CD4-positive, alpha-beta T cell (primary cell): ENCODE measurements around the gene GAS2. TPM values are rescaled to one million over a fixed set of nuclear protein-coding genes. Genes with fewer than 3 reads are reported as not detected.

Experiments used
- ATAC-seq: fragments of 200-7000 bp; cut with Tn5 transposase; one replicate; pipeline ENCODE4 v1.10.0; 2022; ENCODE audit warnings: mild to moderate bottlenecking; ENCODE audit not compliant: poor library complexity
- CTCF ChIA-PET: fragments of 350-600 bp; sonication (Branson Sonifier 250); formaldehyde crosslinking; loops from one replicate; lab custom pipeline; 2021; ENCODE audit warnings: antibody characterized with exemption, inconsistent platforms; lab: Charles Lee
- POLR2A ChIA-PET: fragments of 350-600 bp; sonication (Branson Sonifier 250); formaldehyde crosslinking; loops from one replicate; lab custom pipeline; 2021; ENCODE audit warnings: antibody characterized with exemption, inconsistent platforms; lab: Charles Lee
- DNase-seq, 14 experiments: peaks; one replicate each; pipeline ENCODE4 v3.0.0-alpha.2; 2013 to 2020; ENCODE audit warnings: mixed read lengths in 2 of 14
- H3K27ac ChIP-seq, 2 donors: one replicate each; pipeline versions ENCODE4 v1.5.1 to v1.7.0; 2013; ENCODE audit warnings: low read length in 2 of 2, low read depth in 1 of 2, mild to moderate bottlenecking in 1 of 2
- H3K27me3 ChIP-seq, 2 experiments: 1 replicate in 1 of 2; 2 replicates in 1 of 2; pipeline versions ENCODE4 v1.6.1 to v1.7.0; 2013; ENCODE audit warnings: low read length in 2 of 2, control low read depth in 1 of 2, mild to moderate bottlenecking in 1 of 2, moderate library complexity in 1 of 2; ENCODE audit not compliant: insufficient read depth in 2 of 2, control insufficient read depth in 1 of 2
- H3K36me3 ChIP-seq: one replicate; pipeline ENCODE4 v1.6.1; 2013; ENCODE audit warnings: low read length, control low read depth; ENCODE audit not compliant: insufficient read depth
- H3K4me1 ChIP-seq: one replicate; pipeline ENCODE4 v1.6.1; 2013; ENCODE audit warnings: low read length, control low read depth; ENCODE audit not compliant: insufficient read depth
- H3K4me3 ChIP-seq: one replicate; pipeline ENCODE4 v1.5.1; 2013; ENCODE audit warnings: mild to moderate bottlenecking, low read length, moderate library complexity
- H3K9me3 ChIP-seq, 2 experiments: 1 replicate in 1 of 2; 2 replicates in 1 of 2; pipeline versions ENCODE4 v1.6.1 to v1.7.0; 2013; ENCODE audit warnings: low read length in 2 of 2, mild to moderate bottlenecking in 2 of 2, control low read depth in 1 of 2, moderate library complexity in 1 of 2; ENCODE audit not compliant: control insufficient read depth in 1 of 2, insufficient read depth in 1 of 2
- H3K27ac Mint-ChIP-seq: one replicate; pipeline ENCODE4 v1.8.0; 2020; ENCODE audit warnings: mixed read lengths
- H3K27me3 Mint-ChIP-seq: one replicate; pipeline ENCODE4 v1.8.0; 2021; ENCODE audit warnings: mixed read lengths
- H3K36me3 Mint-ChIP-seq: one replicate; pipeline ENCODE4 v1.8.0; 2021; ENCODE audit warnings: low read depth, mixed read lengths
- H3K4me1 Mint-ChIP-seq: one replicate; pipeline ENCODE4 v1.8.0; 2021; ENCODE audit warnings: low read depth, mixed read lengths
- H3K4me3 Mint-ChIP-seq: one replicate; pipeline ENCODE4 v1.8.0; 2020; ENCODE audit warnings: mild to moderate bottlenecking, mixed read lengths
- H3K9me3 Mint-ChIP-seq: one replicate; pipeline ENCODE4 v1.8.0; 2020; ENCODE audit warnings: mixed read lengths
- CTCF ChIP-seq: fragments of 200-600 bp; IDR thresholded peaks from one replicate; pipeline ENCODE4 v1.8.0; 2022; ENCODE audit warnings: antibody characterized with exemption, mild to moderate bottlenecking
- intact Hi-C, 2 experiments: fragments of 100-400 bp; cut with DNase I in 1 of 2; cut with micrococcal nuclease in 1 of 2; formaldehyde crosslinking; loops; one replicate each; pipeline versions ENCODE4 v1.15.1 to v1.9.0; 2023 to 2025; cut with DNase I, micrococcal nuclease
- total RNA-seq, 174 experiments: library from RNA in 2 of 174; stranded (reverse) in 2 of 174; gene quantifications; one replicate each; pipeline ENCODE4 v1.2.3 and lab custom pipeline; 2021 to 2026

The GAS2 gene
- total RNA-seq, 2 experiments from 2014 or later = 2.2 to 2.9 TPM

GRCh38 chr11:22742157-22742613, 75.8 kb downstream of the GAS2 start:
- no peak for TF ChIP-seq CTCF
- CTCF ChIA-PET = no interaction called here
- POLR2A ChIA-PET = no interaction called here

GRCh38 chr11:22749536-22749935, 83.1 kb downstream of the GAS2 start:
- H3K36me3 Mint-ChIP-seq = no peaks in the 10 kb centered on the region
- H3K27me3 Mint-ChIP-seq = peaks cover 9% of the 10 kb centered on the region
- no peak for TF ChIP-seq CTCF
- ChIA-PET POLR2A (no interaction called here), CTCF (no interaction called here)
- Histone ChIP-seq H3K27me3 (no peaks in the 10 kb centered on the region), H3K9me3 (no peaks in the 10 kb centered on the region), H3K36me3 (no peaks in the 10 kb centered on the region), H3K4me1 (no peaks in the 10 kb centered on the region), H3K4me3 (no peak overlapping the region), H3K27ac (no peak overlapping the region)
- no peak for ATAC-seq
- intact Hi-C loops = no loop called here
- H3K27ac Mint-ChIP-seq = no peak overlapping the region
- DNase-seq = no peak
- H3K9me3 Mint-ChIP-seq = no peaks in the 10 kb centered on the region
- H3K4me1 Mint-ChIP-seq = no peaks in the 10 kb centered on the region
- no peak overlapping the region for H3K4me3 Mint-ChIP-seq

More at GRCh38 chr11:22742157-22742613, 75.8 kb downstream of the GAS2 start:
- no peaks in the 10 kb centered on the region for H3K9me3 ChIP-seq
- H3K9me3 Mint-ChIP-seq = no peaks in the 10 kb centered on the region
- H3K27me3 ChIP-seq = no peaks in the 10 kb centered on the region
- peaks cover 27% of the 10 kb centered on the region for H3K27me3 Mint-ChIP-seq
- H3K36me3 ChIP-seq = no peaks in the 10 kb centered on the region
- no peaks in the 10 kb centered on the region for H3K4me1 Mint-ChIP-seq
- DNase-seq (no peak), ATAC-seq (no peak)
- H3K27ac ChIP-seq = no peak overlapping the region
- no peak overlapping the region for H3K27ac Mint-ChIP-seq
- no peaks in the 10 kb centered on the region for H3K4me1 ChIP-seq
- H3K4me3 Mint-ChIP-seq = no peak overlapping the region
- H3K36me3 Mint-ChIP-seq = no peaks in the 10 kb centered on the region
- H3K4me3 ChIP-seq = no peak overlapping the region
- intact Hi-C loops = no loop called here

- no peaks in the 10 kb centered on the region for H3K9me3 ChIP-seq
- no peak overlapping the region for H3K27ac Mint-ChIP-seq
- H3K36me3 ChIP-seq = no peaks in the 10 kb centered on the region
- H3K4me3 Mint-ChIP-seq = no peak overlapping the region
- H3K9me3 Mint-ChIP-seq = no peaks in the 10 kb centered on the region
- H3K36me3 Mint-ChIP-seq = no peaks in the 10 kb centered on the region
- peaks cover 5% of the 10 kb centered on the region for H3K27me3 Mint-ChIP-seq
- no peak for TF ChIP-seq CTCF
- ChIA-PET POLR2A (no interaction called here), CTCF (no interaction called here)
- no peaks in the 10 kb centered on the region for H3K4me1 Mint-ChIP-seq
- ATAC-seq (no peak), DNase-seq (no peak)
- H3K4me3 ChIP-seq = no peak overlapping the region
- H3K27me3 ChIP-seq = no peaks in the 10 kb centered on the region
- H3K4me1 ChIP-seq = no peaks in the 10 kb centered on the region
- intact Hi-C loops = no loop called here
- H3K27ac ChIP-seq = no peak overlapping the region
These were observed 86.5 kb downstream of the GAS2 start for GRCh38 chr11:22752908-22753310.
